NCI-H1092 (cell line): ENCODE data around the gene ETS1.
A peak's percentile ranks its signal among the peaks of the same experiment; 100 is the strongest.

Source experiments
- DNase-seq: peaks from one replicate; lab custom pipeline; 2025; lab: John Stamatoyannopoulos, UW

ETS1 gene

DNA sequence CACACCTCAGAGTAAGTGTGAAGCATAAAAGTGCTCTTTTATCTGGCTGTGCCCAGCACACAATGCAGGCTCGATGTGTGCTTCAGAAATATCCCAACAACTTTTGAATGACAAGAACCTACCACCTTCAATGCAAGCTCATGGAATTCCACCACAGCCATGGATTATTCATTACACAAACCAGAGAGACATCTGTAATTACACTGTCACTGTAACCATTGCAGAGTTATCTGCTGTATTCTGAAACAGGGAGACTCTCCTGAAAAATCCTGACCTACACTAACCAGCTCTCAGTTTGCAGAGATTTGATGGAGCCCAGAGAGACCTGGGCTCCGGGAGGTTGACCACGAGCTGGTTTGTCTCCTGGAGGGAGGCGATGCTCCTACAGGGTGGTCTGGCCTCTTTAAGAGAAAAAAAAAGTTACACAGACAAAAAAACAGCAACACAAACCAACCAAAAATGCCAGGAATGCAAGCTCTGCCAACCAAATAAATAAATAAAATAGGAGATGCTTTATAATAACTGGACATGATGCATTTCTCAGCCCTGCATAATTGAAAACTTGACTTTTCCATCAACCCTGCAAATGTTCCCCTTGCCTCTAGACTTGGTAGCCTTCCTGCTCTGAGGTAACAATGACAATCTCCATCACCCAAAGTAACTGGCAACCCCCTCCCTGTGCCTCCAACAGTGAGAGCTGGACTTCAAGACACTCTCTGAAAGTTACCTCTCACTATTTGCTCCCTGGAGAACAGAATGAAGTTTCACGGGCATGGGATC is 69.7 kb downstream of the ETS1 start:
- no peak for DNase-seq

DNA sequence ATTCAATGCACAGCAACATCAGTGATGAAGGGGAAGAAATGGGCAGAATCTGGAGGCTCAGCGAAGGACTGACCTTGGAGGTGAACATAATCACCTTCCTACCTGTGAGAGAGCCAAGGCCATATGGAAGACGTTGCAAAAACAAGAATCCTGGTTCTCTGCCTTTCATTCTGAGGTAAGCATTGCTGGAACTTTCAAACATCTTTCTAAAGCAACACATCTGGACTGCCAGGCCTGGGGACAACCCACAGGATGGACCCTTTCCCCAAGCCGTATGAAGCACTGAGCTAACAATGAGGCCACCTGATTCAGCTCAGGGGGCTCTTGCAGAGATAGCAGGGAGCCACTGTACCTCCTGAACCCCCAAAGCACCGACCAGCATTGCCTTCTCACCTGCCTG is 70.5 kb downstream of the ETS1 start:
- no peak for DNase-seq

- no peak for DNase-seq
These were observed 71.3 kb downstream of the ETS1 start for GRCh38 chr11:128515826-128516778.

DNA sequence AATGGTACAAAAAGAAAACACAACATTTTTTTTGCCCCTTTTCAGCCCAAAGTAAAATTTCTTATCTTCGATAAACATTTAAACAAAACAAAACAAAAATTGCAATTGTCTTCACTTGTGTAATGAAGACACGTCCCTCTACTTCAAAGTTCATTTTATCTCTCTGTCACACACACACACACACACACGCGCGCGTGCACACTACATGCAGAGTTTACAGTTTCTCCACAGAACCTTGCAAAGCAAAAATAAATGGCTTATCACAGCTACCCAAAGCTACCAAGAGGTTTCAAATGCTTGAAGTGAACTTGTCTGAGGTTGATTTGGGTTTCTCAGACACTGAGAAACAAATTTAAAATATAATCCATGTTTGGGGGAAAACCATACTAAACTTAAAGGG is 72.3 kb downstream of the ETS1 start:
- no peak for DNase-seq

- DNase-seq, result no peak
These were observed 73.3 kb downstream of the ETS1 start for GRCh38 chr11:128513915-128514681.

DNA sequence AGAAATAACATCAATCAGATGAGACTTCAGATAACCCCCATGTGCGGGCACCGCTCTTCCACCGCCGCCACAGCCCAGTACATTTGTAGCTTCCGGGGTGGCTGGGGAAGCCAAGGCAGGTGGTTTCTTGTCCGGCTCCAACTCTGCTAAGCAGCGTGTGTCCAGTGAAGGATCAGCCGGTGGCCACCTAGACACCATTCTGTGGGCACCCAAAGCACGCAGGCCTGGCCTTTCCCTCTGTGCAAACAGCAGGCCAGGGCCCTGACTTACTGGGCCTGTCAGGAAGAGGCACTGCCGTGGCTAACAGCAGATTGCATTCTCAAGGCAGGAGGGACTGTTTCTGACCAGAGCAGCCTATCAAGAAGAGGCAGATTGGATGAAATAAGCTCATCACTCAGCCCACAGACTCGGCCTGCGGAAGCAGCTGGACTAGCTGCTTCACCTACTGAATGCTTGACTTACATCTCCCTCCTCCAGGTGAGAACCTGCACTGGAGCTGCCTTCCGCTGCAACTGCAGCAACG is 74.8 kb downstream of the ETS1 start:
- no peak for DNase-seq

GRCh38 chr11:128511712-128512111 is 75.6 kb downstream of the ETS1 start:
- DNase-seq, result no peak

- no peak for DNase-seq
These were observed 77.6 kb downstream of the ETS1 start for GRCh38 chr11:128509621-128510389.

- no peak for DNase-seq
These were observed 78.4 kb downstream of the ETS1 start for GRCh38 chr11:128508770-128509510.

DNA sequence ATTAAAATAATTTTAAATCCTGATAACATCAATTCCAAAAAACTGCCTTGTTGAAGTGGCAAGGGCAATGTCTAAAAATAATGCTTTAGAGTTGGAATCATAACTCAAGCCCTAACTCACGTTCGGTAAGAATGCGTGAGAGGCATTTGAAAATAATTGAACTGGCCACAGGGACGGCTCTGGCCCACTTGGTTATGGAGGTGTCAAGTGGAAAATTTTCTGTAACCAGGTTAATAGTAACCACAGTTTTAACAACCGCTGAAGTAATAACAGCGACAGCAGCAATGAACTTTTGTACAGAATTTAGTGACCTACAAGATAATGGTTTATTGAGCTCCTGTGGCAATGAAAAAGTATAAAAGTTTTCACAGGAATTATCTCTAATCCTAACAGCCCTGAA is 79.4 kb downstream of the ETS1 start:
- DNase-seq, result no peak

DNA sequence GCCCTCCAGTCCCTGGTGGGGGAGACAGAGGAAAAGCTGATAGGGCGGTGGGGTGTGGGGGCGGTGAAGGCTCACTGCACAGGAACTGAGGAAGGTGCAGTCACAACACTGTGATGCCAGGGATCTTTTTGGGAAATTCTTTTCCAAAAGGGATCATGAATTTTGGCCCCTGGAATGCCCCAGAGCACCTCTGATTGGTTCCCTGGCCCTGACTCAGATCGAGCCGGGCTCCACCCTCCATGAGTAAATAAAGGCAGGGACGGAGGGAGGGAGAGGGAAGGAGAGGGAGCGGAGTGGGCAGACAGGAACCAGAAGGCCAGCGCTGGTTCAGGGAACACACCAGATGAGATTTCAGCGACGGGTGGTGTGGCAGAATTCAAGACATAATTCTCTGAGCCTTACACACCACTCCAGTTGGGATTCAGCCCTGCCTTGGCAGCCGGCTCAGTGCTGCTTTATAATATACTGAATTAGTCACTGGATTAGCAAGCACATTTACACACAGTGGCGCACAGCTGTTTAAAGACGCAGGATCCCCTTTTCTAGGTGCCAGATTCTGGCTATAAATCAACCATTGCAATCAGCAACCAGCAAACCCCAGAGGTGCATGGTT is 80.3 kb downstream of the ETS1 start:
- DNase-seq, result peak; percentile 43

- DNase-seq, result no peak
These were observed 81.0 kb downstream of the ETS1 start for GRCh38 chr11:128506356-128506755.

DNA sequence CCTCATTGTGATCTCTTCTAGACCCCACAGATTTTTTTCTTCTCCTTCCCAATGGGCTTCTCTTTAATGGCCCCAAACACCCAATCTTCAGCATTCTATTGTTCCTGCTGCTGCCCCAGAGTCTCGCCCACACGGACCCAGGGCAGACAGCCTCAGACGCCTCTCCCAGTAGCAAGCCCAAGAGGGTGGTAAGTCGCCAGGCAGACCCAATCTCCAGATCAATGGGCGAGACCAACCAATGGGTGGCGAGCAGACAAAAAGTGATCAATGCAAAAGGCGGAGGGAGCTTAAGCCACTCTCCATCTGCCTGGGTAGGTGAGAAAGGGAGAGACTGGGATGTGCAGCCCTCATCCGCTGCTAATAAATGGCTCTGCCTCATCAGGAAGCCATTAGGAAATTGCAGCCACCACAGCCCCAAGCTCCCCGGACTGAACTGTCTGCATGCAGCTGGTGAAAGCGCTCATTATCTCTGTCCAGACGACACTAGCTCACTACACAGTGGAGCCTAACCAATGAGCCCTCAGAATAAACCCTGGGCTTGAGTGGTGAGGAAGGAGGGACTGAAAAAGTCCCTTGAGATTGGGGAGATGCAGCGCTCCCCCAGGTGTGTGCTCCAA is 81.8 kb downstream of the ETS1 start:
- no peak for DNase-seq

- no peak for DNase-seq
These were observed 82.9 kb downstream of the ETS1 start for GRCh38 chr11:128504486-128504885.

GRCh38 chr11:128503245-128503991 is 83.9 kb downstream of the ETS1 start:
- no peak for DNase-seq

DNA sequence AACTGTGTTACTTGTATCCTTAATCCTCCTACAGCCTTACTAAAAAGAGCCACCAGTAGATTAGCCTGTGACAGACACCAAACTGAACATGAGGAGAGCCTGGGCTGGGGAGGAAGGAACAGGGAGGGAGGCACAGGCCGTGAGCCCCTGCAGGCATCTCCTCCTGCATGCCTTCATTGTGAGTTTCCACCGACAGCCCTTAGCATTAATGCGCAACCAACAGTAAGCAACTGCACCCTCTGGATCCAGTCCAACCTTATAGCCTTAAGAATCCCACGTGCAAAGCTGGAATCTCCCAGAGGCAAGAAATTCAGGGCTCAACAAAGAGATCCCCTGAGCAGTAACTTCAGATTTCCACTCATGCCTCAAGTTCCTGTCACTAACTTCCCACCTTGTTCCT is 84.6 kb downstream of the ETS1 start:
- no peak for DNase-seq

DNA sequence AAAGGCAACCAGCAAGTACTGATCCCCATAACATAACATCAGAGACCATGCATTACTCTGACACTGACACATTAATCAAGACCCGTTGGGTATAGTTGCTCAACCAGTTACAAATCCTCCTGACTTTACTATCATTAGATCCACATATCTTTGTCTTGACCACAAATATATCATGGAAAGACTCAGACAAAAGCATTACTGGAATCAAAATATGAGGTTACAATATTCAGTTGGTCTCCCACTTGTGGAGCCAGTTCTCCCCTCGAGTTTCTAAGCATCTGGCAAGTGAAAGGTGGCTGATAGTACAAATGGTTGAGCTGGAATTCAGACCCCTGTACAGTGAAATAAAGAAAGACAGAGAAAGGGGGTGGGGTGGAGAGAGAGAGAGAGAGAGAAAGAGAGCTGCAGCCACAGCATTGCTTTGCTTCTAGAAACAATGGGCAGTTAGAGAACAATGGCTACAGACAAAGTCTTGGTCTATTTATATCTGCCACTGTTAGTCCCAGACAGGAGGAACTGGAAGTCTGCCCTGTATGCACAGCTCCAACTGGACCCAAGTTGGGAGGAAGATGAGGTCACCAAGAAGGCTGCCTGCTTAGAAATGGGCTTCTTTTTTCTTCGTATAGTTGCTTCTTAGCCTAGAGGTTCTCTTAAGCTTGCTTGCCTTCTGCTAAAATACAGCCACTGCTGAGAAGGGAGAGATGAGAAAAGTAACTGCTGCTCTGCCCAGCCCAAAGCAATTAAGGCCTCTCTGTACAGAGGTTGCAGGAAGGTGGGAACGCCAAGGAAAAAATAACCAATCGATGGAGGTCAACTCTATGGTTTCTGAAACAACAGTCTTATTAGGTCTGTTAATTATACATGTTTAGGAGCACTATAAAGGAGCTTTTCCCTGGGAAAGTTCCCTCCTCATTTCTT is 85.5 kb downstream of the ETS1 start:
- DNase-seq, result no peak

DNA sequence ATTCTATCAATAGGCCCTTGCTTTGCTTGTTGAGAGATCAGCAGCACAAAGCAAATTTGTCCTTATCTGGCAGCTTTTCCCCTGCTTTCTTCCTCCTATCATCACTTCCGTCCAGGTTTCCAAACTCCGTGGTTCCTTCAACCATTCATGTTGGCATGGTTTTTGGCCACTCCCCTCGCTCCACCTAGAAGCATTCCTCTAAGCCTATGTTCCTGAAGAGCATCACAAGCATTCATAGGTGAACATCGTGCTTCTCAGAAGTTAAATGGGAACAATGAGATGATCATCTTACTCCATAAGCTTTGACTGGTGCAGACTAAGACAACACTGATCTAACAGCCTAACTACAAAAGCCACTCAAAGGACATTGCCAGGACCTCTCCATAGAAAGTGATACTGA is 86.3 kb downstream of the ETS1 start:
- no peak for DNase-seq
